ENCODE data around the gene ULK1.

ULK1 gene

GRCh38 chr12:131850856-131851559 is 43.4 kb upstream of the ULK1 start:
- no peak overlapping the region for H3K4me3 ChIP-seq (ENCODE audit: low read depth, low read length)
- no peak for DNase-seq (ENCODE audit: low read depth, low spot score)

GRCh38 chr12:131851741-131852550 is 42.5 kb upstream of the ULK1 start:
- DNase-seq (ENCODE audit: low read depth, low spot score): no peak
- in situ Hi-C loops (cut with HindIII; ENCODE audit: low sequenced_read_pairs): no loop called here
- H3K4me3 ChIP-seq (ENCODE audit: low read depth, low read length): no peak overlapping the region
- no peak for TF ChIP-seq CTCF (IDR thresholded peaks at IDR 0.05; ENCODE audit: low read depth, low read length)

More at GRCh38 chr12:131850856-131851559, 43.4 kb upstream of the ULK1 start:
- peak; percentile 59 for TF ChIP-seq CTCF (IDR thresholded peaks at IDR 0.05; ENCODE audit: low read depth, low read length)
- in situ Hi-C loops (cut with HindIII; ENCODE audit: low sequenced_read_pairs): no loop called here

- in situ Hi-C loops (cut with HindIII; ENCODE audit: low sequenced_read_pairs): no loop called here
- no peak for DNase-seq (ENCODE audit: low read depth, low spot score)
- no peak for TF ChIP-seq CTCF (IDR thresholded peaks at IDR 0.05; ENCODE audit: low read depth, low read length)
- no peak overlapping the region for H3K4me3 ChIP-seq (ENCODE audit: low read depth, low read length)
Measured at GRCh38 chr12:131852551-131853299, 41.7 kb upstream of the ULK1 start.

GRCh38 chr12:131853832-131854797 is 40.3 kb upstream of the ULK1 start:
- no peak for DNase-seq (ENCODE audit: low read depth, low spot score)
- TF ChIP-seq CTCF (IDR thresholded peaks at IDR 0.05; ENCODE audit: low read depth, low read length): no peak
- no peak overlapping the region for H3K4me3 ChIP-seq (ENCODE audit: low read depth, low read length)
- in situ Hi-C loops (cut with HindIII; ENCODE audit: low sequenced_read_pairs): no loop called here

GRCh38 chr12:131854861-131855476 is 39.5 kb upstream of the ULK1 start:
- TF ChIP-seq CTCF (IDR thresholded peaks at IDR 0.05; ENCODE audit: low read depth, low read length): no peak
- DNase-seq (ENCODE audit: low read depth, low spot score): no peak
- no peak overlapping the region for H3K4me3 ChIP-seq (ENCODE audit: low read depth, low read length)
- in situ Hi-C loops (cut with HindIII; ENCODE audit: low sequenced_read_pairs): no loop called here
